T-helper 1 cell treated with Interleukin-12 subunit alpha and Interleukin-12 subunit beta and Interleukin-4 antibody, amounts not matched to agents 30 ng/mL and 1 ng/mL, for 36 hours (primary cell): ENCODE data around the gene CCL17. TPM values are rescaled to one million over a fixed set of nuclear protein-coding genes. Genes with fewer than 3 reads are reported as not detected.

ENCODE experiments used
- intact Hi-C: fragments of 100-400 bp; cut with micrococcal nuclease; formaldehyde crosslinking; loops from one replicate; pipeline ENCODE4 v1.15.1; 2024
- total RNA-seq: library from RNA; stranded (reverse); gene quantifications from 2 replicates; pipeline ENCODE4 v1.2.3, GENCODE V29; 2022

CCL17 gene
- total RNA-seq, 1 donor from 2014 or later: 0.56 TPM

GRCh38 chr16:57427824-57428223 lies 23.3 kb downstream of the CCL17 start:
- intact Hi-C loops: no loop called here

GRCh38 chr16:57430955-57431354 lies 26.4 kb downstream of the CCL17 start:
- intact Hi-C loops: no loop called here

GRCh38 chr16:57432505-57432904 lies 27.9 kb downstream of the CCL17 start:
- intact Hi-C loops: no loop called here

GRCh38 chr16:57432989-57433388 lies 28.4 kb downstream of the CCL17 start:
- intact Hi-C loops: no loop called here

GRCh38 chr16:57434003-57434402 lies 29.4 kb downstream of the CCL17 start:
- intact Hi-C loops: no loop called here

- intact Hi-C loops: no loop called here
Measured at GRCh38 chr16:57435838-57436237, 31.3 kb downstream of the CCL17 start.

- intact Hi-C loops: loop anchor here (10.0 kb wide), 1 partner anchor 685 kb away; the partner anchor contains the start of gene CFAP20
Measured at GRCh38 chr16:57439947-57440346, 35.4 kb downstream of the CCL17 start.

GRCh38 chr16:57440551-57440950 lies 36.0 kb downstream of the CCL17 start:
- intact Hi-C loops: loop anchor here (10.0 kb wide), 1 partner anchor 684 kb away; the partner anchor contains the start of gene CFAP20

- intact Hi-C loops: loop anchor here (10.0 kb wide), 1 partner anchor 680 kb away; the partner anchor contains the start of gene CFAP20
Measured at GRCh38 chr16:57444711-57445110, 40.1 kb downstream of the CCL17 start.

GRCh38 chr16:57445510-57445909 lies 40.9 kb downstream of the CCL17 start:
- intact Hi-C loops: loop anchor here (10.0 kb wide), 1 partner anchor 679 kb away; the partner anchor contains the start of gene CFAP20

- intact Hi-C loops: loop anchor here (1.0 to 10.0 kb wide), 11 partner anchors 16 to 678 kb away; partner anchors contain the start of genes ARL2BP, CCDC102A, CFAP20 and KATNB1
Measured at GRCh38 chr16:57446531-57447185, 42.1 kb downstream of the CCL17 start.

GRCh38 chr16:57447186-57447962 lies 42.8 kb downstream of the CCL17 start, which contains the start of the genes CIAPIN1 and COQ9:
Gene CIAPIN1 (minus strand): TSS chr16:57447385. CDS start chr16:57440928, 6,457 bp downstream.
Gene COQ9 (plus strand): TSS chr16:57447479. CDS start chr16:57447506, 27 bp downstream.
- intact Hi-C loops: loop anchor here (1.0 to 10.0 kb wide), 11 partner anchors 15 to 677 kb away; partner anchors contain the start of genes ARL2BP, CCDC102A, CFAP20 and KATNB1

GRCh38 chr16:57452021-57452420 lies 47.5 kb downstream of the CCL17 start:
- intact Hi-C loops: no loop called here

- intact Hi-C loops: loop anchor here (1.0 to 2.0 kb wide), 11 partner anchors 13 to 1011 kb away; partner anchors contain the start of genes CCDC102A, CIAPIN1, COQ9 and DOK4
Measured at GRCh38 chr16:57462209-57462977, 57.8 kb downstream of the CCL17 start, which contains the start of gene POLR2C. Gene POLR2C (plus strand): TSS chr16:57462679. CDS start chr16:57462725, 46 bp downstream.

- intact Hi-C loops: loop anchor here (1.0 to 2.0 kb wide), 11 partner anchors 12 to 1012 kb away; partner anchors contain the start of genes CCDC102A, CIAPIN1, COQ9 and DOK4
Measured at GRCh38 chr16:57462978-57463362, 58.4 kb downstream of the CCL17 start.

- intact Hi-C loops: no loop called here
Measured at GRCh38 chr16:57464523-57464922, 60.0 kb downstream of the CCL17 start.

Other genes with a start within 250 kb of the CCL17 start
- gene PSME3IP1, start 218.7 kb upstream of the CCL17 start, total RNA-seq: 115 and 135 TPM in 2 replicates
- gene RSPRY1, start 218.4 kb upstream of the CCL17 start, total RNA-seq: 38.3 TPM in 2 replicates
- 40.7 and 41.5 TPM in 2 replicates for gene ARL2BP, start 159.5 kb upstream of the CCL17 start, total RNA-seq
- gene PLLP, start 120.1 kb upstream of the CCL17 start, total RNA-seq: 0.34 TPM in 2 replicates
- 0.63 and 0.71 TPM in 2 replicates for gene CCL22, start 46.0 kb upstream of the CCL17 start, total RNA-seq
- not detected in 2 replicates for gene CX3CL1, start 32.3 kb upstream of the CCL17 start, total RNA-seq
- 67.4 and 70.8 TPM in 2 replicates for gene CIAPIN1, start 42.6 kb downstream of the CCL17 start, total RNA-seq
- gene COQ9, start 42.7 kb downstream of the CCL17 start, total RNA-seq: 39.1 and 41.3 TPM in 2 replicates
- 73.2 and 74.5 TPM in 2 replicates for gene POLR2C, start 57.9 kb downstream of the CCL17 start, total RNA-seq
- 2.6 and 3.6 TPM in 2 replicates for gene DOK4, start 81.7 kb downstream of the CCL17 start, total RNA-seq
- gene CCDC102A, start 131.8 kb downstream of the CCL17 start, total RNA-seq: 11.2 and 11.9 TPM in 2 replicates
- 13.8 and 15.5 TPM in 2 replicates for gene ADGRG5, start 137.9 kb downstream of the CCL17 start, total RNA-seq
- gene ADGRG1, start 223.9 kb downstream of the CCL17 start, total RNA-seq: 3.9 and 4.5 TPM in 2 replicates